ENCODE results near the gene RGS3. TPM values are rescaled to one million over a fixed set of nuclear protein-coding genes. Genes with fewer than 3 reads are reported as not detected.

The RGS3 gene
- 26.4 TPM for polyA plus RNA-seq (2013, experiment 1 of 2)
- 26.2 TPM for polyA plus RNA-seq (2013, experiment 2 of 2)

- H2BK12ac ChIP-seq (ENCODE audit: low read length): peak within 1 kb of the TSS; percentile 95
- H4K8ac ChIP-seq (ENCODE audit: low read depth, low read length): no peak within 1 kb of the TSS
- peak within 1 kb of the TSS; percentile 95 for H3K18ac ChIP-seq (ENCODE audit: low read length)
- H2AK5ac ChIP-seq (ENCODE audit: low read depth, low read length): peak within 1 kb of the TSS; percentile 93
- H3K27me3 ChIP-seq (ENCODE audit: control insufficient read depth in 3 of 3, insufficient read depth in 3 of 3, low read depth in 1 of 3, low read length in 3 of 3): peaks cover 0 to 11% (median 0%) of the 10 kb centered on the region in 3 experiments
- peak within 1 kb of the TSS; percentile 81 for H3K9ac ChIP-seq (ENCODE audit: low read depth, low read length, poor library complexity)
- peak within 1 kb of the TSS; percentile 77 for H2BK15ac ChIP-seq (ENCODE audit: low read length)
- peak within 1 kb of the TSS; percentile 97 for H3K4me2 ChIP-seq (ENCODE audit: insufficient read depth, low read length, poor library complexity, severe bottlenecking)
- no peaks in the 10 kb centered on the region for H3K36me3 ChIP-seq (replicated peaks in 1 of 2; ENCODE audit: control insufficient read depth in 2 of 2, insufficient read depth in 2 of 2, low read length in 2 of 2)
- H3K27ac ChIP-seq (replicated peaks; ENCODE audit: low read length): no peak within 1 kb of the TSS
- peak within 1 kb of the TSS; percentile 79 for H3K14ac ChIP-seq (ENCODE audit: low read length)
- H3K23ac ChIP-seq (ENCODE audit: low read depth, low read length, poor library complexity): peak within 1 kb of the TSS; percentile 82
- peaks cover 1 to 14% of the 10 kb centered on the region in 2 donors for H3K4me1 ChIP-seq (ENCODE audit: control insufficient read depth in 2 of 2, insufficient read depth in 1 of 2, low read depth in 1 of 2, low read length in 2 of 2)
- no CpG with 5 or more reads among the region's 55 CpGs for WGBS, 2 donors (ENCODE audit: extremely low coverage in 2 of 2, insufficient read length in 2 of 2, insufficient replicate concordance in 1 of 2)
- peaks cover 0 to 7% of the 10 kb centered on the region in 2 donors for H3K9me3 ChIP-seq (replicated peaks in 1 of 2; ENCODE audit: control insufficient read depth in 2 of 2, insufficient read depth in 1 of 2, low read depth in 1 of 2, low read length in 2 of 2)
- no peaks in the 10 kb centered on the region for H3K79me1 ChIP-seq (ENCODE audit: low read depth, low read length)
- peak; percentile 72 for DNase-seq (ENCODE audit: low spot score)
- peak within 1 kb of the TSS in 1 of 2 donors; percentile 79 for H3K4me3 ChIP-seq (ENCODE audit: low read length in 2 of 2)
- H4K91ac ChIP-seq (ENCODE audit: low read depth, low read length, poor library complexity): peak within 1 kb of the TSS; percentile 44
- peak within 1 kb of the TSS; percentile 68 for H2AFZ ChIP-seq (ENCODE audit: low read length)
- H2BK120ac ChIP-seq (ENCODE audit: low read depth, low read length): no peak within 1 kb of the TSS
- H2BK5ac ChIP-seq (ENCODE audit: low read length): peak within 1 kb of the TSS; percentile 85
- no peak within 1 kb of the TSS for H3K4ac ChIP-seq (ENCODE audit: low read length)
These were observed at the start of gene RGS3 for GRCh38 chr9:113463418-113464285. Gene RGS3 (plus strand): TSS chr9:113463727. CDS start chr9:113463803, 76 bp downstream.

DNA sequence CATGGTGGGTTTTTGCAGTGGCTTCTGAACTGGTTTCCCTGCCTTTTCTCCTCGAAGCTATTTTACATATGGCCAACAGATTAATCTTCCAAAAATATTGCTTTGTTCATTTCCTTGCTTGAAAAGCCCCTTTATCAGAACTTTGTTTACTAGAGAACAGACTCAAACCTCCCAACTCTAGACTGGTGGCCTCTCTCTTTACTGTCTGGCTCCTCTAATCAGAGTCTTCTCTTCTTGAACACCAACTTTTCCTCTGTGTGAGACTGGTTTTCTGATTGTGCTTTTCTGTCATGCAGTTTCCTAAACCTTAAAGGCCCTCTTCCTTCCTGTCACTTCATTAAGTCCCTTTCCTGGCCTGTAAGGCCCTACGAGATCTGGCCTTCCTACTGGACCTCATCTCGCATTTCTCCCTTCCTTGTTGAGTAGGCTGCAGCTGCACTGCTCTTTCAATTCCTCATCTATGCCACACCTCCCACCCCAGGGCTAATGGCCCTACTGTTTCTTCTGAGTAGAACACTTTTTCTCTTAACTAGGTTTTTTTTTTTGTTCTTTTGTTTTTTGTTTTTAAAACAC, 47.3 kb upstream of the RGS3 start:
- DNase-seq (ENCODE audit: low spot score): no peak
- Histone ChIP-seq H3K27me3 (ENCODE audit: control insufficient read depth in 3 of 3, insufficient read depth in 3 of 3, low read depth in 1 of 3, low read length in 3 of 3) (no peaks in the 10 kb centered on the region), H3K27ac (replicated peaks; ENCODE audit: low read length) (no peak overlapping the region), H3K4ac (ENCODE audit: low read length) (no peak overlapping the region), H3K79me1 (ENCODE audit: low read depth, low read length) (no peaks in the 10 kb centered on the region), H2BK15ac (ENCODE audit: low read length) (no peak overlapping the region), H4K8ac (ENCODE audit: low read depth, low read length) (no peak overlapping the region), H3K9ac (ENCODE audit: low read depth, low read length, poor library complexity) (no peak overlapping the region), H2BK5ac (ENCODE audit: low read length) (no peak overlapping the region), H2AK5ac (ENCODE audit: low read depth, low read length) (no peak overlapping the region), H3K23ac (ENCODE audit: low read depth, low read length, poor library complexity) (no peak overlapping the region), H3K4me3 (ENCODE audit: low read length in 2 of 2) (no peak overlapping the region), H3K4me2 (ENCODE audit: insufficient read depth, low read length, poor library complexity, severe bottlenecking) (no peak overlapping the region), H2BK12ac (ENCODE audit: low read length) (no peak overlapping the region), H2BK120ac (ENCODE audit: low read depth, low read length) (no peak overlapping the region), H4K91ac (ENCODE audit: low read depth, low read length, poor library complexity) (no peak overlapping the region), H3K9me3 (replicated peaks in 1 of 2; ENCODE audit: control insufficient read depth in 2 of 2, insufficient read depth in 1 of 2, low read depth in 1 of 2, low read length in 2 of 2) (no peaks in the 10 kb centered on the region), H3K4me1 (ENCODE audit: control insufficient read depth in 2 of 2, insufficient read depth in 1 of 2, low read depth in 1 of 2, low read length in 2 of 2) (peaks cover 2 to 3% of the 10 kb centered on the region in 2 donors), H3K36me3 (replicated peaks in 1 of 2; ENCODE audit: control insufficient read depth in 2 of 2, insufficient read depth in 2 of 2, low read length in 2 of 2) (no peaks in the 10 kb centered on the region), H3K18ac (ENCODE audit: low read length) (no peak overlapping the region), H3K14ac (ENCODE audit: low read length) (no peak overlapping the region), H2AFZ (ENCODE audit: low read length) (peak overlapping the region; percentile 86)
- no CpG with 5 or more reads among the region's 3 CpGs for WGBS, 2 donors (ENCODE audit: extremely low coverage in 2 of 2, insufficient read length in 2 of 2, insufficient replicate concordance in 1 of 2)

- Histone ChIP-seq H3K9me3 (replicated peaks in 1 of 2; ENCODE audit: control insufficient read depth in 2 of 2, insufficient read depth in 1 of 2, low read depth in 1 of 2, low read length in 2 of 2) (no peaks in the 10 kb centered on the region), H3K14ac (ENCODE audit: low read length) (no peak overlapping the region), H2BK12ac (ENCODE audit: low read length) (no peak overlapping the region), H2AFZ (ENCODE audit: low read length) (no peak overlapping the region), H3K4me1 (ENCODE audit: control insufficient read depth in 2 of 2, insufficient read depth in 1 of 2, low read depth in 1 of 2, low read length in 2 of 2) (peaks cover 0 to 2% of the 10 kb centered on the region in 2 donors), H3K79me1 (ENCODE audit: low read depth, low read length) (no peaks in the 10 kb centered on the region), H4K8ac (ENCODE audit: low read depth, low read length) (no peak overlapping the region), H2BK15ac (ENCODE audit: low read length) (no peak overlapping the region), H3K4me3 (ENCODE audit: low read length in 2 of 2) (no peak overlapping the region), H3K18ac (ENCODE audit: low read length) (no peak overlapping the region), H2BK120ac (ENCODE audit: low read depth, low read length) (no peak overlapping the region), H3K4me2 (ENCODE audit: insufficient read depth, low read length, poor library complexity, severe bottlenecking) (no peak overlapping the region), H3K27me3 (ENCODE audit: control insufficient read depth in 3 of 3, insufficient read depth in 3 of 3, low read depth in 1 of 3, low read length in 3 of 3) (no peaks in the 10 kb centered on the region), H2BK5ac (ENCODE audit: low read length) (no peak overlapping the region), H3K9ac (ENCODE audit: low read depth, low read length, poor library complexity) (no peak overlapping the region), H4K91ac (ENCODE audit: low read depth, low read length, poor library complexity) (no peak overlapping the region), H2AK5ac (ENCODE audit: low read depth, low read length) (no peak overlapping the region), H3K4ac (ENCODE audit: low read length) (no peak overlapping the region), H3K23ac (ENCODE audit: low read depth, low read length, poor library complexity) (no peak overlapping the region), H3K27ac (replicated peaks; ENCODE audit: low read length) (no peak overlapping the region), H3K36me3 (replicated peaks in 1 of 2; ENCODE audit: control insufficient read depth in 2 of 2, insufficient read depth in 2 of 2, low read length in 2 of 2) (no peaks in the 10 kb centered on the region)
- WGBS, 2 donors (ENCODE audit: extremely low coverage in 2 of 2, insufficient read length in 2 of 2, insufficient replicate concordance in 1 of 2): no CpG with 5 or more reads among the region's 4 CpGs
- no peak for DNase-seq (ENCODE audit: low spot score)
These were observed 46.2 kb upstream of the RGS3 start for GRCh38 chr9:113417370-113417769.

- no CpG with 5 or more reads among the region's 3 CpGs for WGBS, 2 donors (ENCODE audit: extremely low coverage in 2 of 2, insufficient read length in 2 of 2, insufficient replicate concordance in 1 of 2)
- Histone ChIP-seq H3K27me3 (ENCODE audit: control insufficient read depth in 3 of 3, insufficient read depth in 3 of 3, low read depth in 1 of 3, low read length in 3 of 3) (no peaks in the 10 kb centered on the region), H3K9me3 (replicated peaks in 1 of 2; ENCODE audit: control insufficient read depth in 2 of 2, insufficient read depth in 1 of 2, low read depth in 1 of 2, low read length in 2 of 2) (no peaks in the 10 kb centered on the region), H2AFZ (ENCODE audit: low read length) (no peak overlapping the region), H3K14ac (ENCODE audit: low read length) (no peak overlapping the region), H3K4me1 (ENCODE audit: control insufficient read depth in 2 of 2, insufficient read depth in 1 of 2, low read depth in 1 of 2, low read length in 2 of 2) (peaks cover 4 to 8% of the 10 kb centered on the region in 2 donors), H4K8ac (ENCODE audit: low read depth, low read length) (no peak overlapping the region), H2BK5ac (ENCODE audit: low read length) (no peak overlapping the region), H3K79me1 (ENCODE audit: low read depth, low read length) (no peaks in the 10 kb centered on the region), H3K27ac (replicated peaks; ENCODE audit: low read length) (no peak overlapping the region), H2AK5ac (ENCODE audit: low read depth, low read length) (no peak overlapping the region), H3K9ac (ENCODE audit: low read depth, low read length, poor library complexity) (no peak overlapping the region), H3K4ac (ENCODE audit: low read length) (no peak overlapping the region), H3K4me3 (ENCODE audit: low read length in 2 of 2) (no peak overlapping the region), H2BK12ac (ENCODE audit: low read length) (no peak overlapping the region), H3K23ac (ENCODE audit: low read depth, low read length, poor library complexity) (no peak overlapping the region), H3K18ac (ENCODE audit: low read length) (no peak overlapping the region), H2BK120ac (ENCODE audit: low read depth, low read length) (no peak overlapping the region), H3K36me3 (replicated peaks in 1 of 2; ENCODE audit: control insufficient read depth in 2 of 2, insufficient read depth in 2 of 2, low read length in 2 of 2) (no peaks in the 10 kb centered on the region), H4K91ac (ENCODE audit: low read depth, low read length, poor library complexity) (no peak overlapping the region), H3K4me2 (ENCODE audit: insufficient read depth, low read length, poor library complexity, severe bottlenecking) (no peak overlapping the region), H2BK15ac (ENCODE audit: low read length) (no peak overlapping the region)
- DNase-seq (ENCODE audit: low spot score): no peak
These were observed 41.8 kb upstream of the RGS3 start for GRCh38 chr9:113421726-113422125.
